ENCODE results near the gene COBL.

The COBL gene

GRCh38 chr7:51260516-51260915 is 56.1 kb downstream of the COBL start:
- H3K4me3 ChIP-seq (replicated peaks; ENCODE audit: low read depth, low read length): no peak overlapping the region
- TF ChIP-seq CTCF (IDR thresholded peaks at IDR 0.05; ENCODE audit: low read depth, low read length, missing control alignments): no peak
- DNase-seq (ENCODE audit: extremely low read depth, low read depth): no peak

- no peak for TF ChIP-seq CTCF (IDR thresholded peaks at IDR 0.05; ENCODE audit: low read depth, low read length, missing control alignments)
- no peak for DNase-seq (ENCODE audit: extremely low read depth, low read depth)
- H3K4me3 ChIP-seq (replicated peaks; ENCODE audit: low read depth, low read length): no peak overlapping the region
Observed at GRCh38 chr7:51259766-51260165, 56.8 kb downstream of the COBL start.

DNA sequence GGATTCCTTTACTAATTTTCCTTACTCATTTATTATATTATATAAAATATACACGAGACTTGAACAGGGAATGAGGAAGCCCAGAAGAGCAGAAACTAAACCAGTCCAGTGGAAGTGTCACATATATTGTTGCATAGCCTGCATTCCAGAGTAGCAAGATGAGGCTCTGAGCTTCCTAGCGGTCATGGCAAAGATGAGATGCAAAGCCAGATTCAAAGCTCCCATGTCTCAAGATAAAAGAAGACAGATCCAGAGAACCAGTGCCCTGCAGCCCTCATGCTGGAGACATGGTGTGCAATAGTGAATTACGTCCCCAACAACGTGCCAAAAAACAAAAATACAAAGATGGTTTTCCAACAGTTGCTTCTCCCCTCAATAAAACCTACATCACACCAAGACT is 59.7 kb downstream of the COBL start:
- TF ChIP-seq CTCF (IDR thresholded peaks at IDR 0.05; ENCODE audit: low read depth, low read length, missing control alignments): no peak
- no peak for DNase-seq (ENCODE audit: extremely low read depth, low read depth)

GRCh38 chr7:51256209-51256781 is 60.3 kb downstream of the COBL start:
- no peak overlapping the region for H3K4me3 ChIP-seq (replicated peaks; ENCODE audit: low read depth, low read length)
- no peak for TF ChIP-seq CTCF (IDR thresholded peaks at IDR 0.05; ENCODE audit: low read depth, low read length, missing control alignments)
- no peak for DNase-seq (ENCODE audit: extremely low read depth, low read depth)

More for the DNA sequence above, 59.7 kb downstream of the COBL start:
- H3K4me3 ChIP-seq (replicated peaks; ENCODE audit: low read depth, low read length): no peak overlapping the region

DNA sequence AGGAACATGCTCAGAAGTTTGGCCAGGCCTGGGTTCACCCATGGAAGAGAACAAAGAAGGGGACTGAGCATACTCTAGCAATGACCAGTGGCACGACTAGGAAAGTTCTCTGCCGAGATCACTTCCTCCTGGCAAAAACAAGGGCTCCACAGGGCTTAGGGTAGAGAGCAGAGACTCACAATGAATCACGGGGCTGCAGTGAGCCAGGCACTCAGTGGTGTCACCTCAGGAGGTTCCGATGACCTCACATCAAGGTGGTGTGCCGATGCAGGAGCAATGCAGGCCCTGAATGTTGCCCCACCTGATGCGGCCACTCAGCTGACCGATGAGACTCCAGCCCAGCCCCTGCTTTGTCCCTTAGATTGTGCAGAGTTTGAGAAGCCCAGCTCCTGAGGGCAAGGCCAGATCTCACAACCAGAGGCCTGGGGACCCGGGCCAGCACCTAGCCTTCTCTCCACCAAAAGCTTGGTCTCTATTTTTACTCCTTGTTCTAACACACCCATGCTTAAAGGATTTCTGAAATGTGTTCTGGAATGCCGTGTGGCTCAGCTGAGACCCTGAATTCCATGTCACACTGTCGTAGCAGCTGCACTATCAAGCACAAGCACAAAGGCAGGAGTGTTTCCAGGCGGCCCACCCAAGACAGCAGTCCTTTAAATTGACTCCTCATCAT is 60.9 kb downstream of the COBL start:
- H3K4me3 ChIP-seq (replicated peaks; ENCODE audit: low read depth, low read length): no peak overlapping the region
- no peak for TF ChIP-seq CTCF (IDR thresholded peaks at IDR 0.05; ENCODE audit: low read depth, low read length, missing control alignments)
- no peak for DNase-seq (ENCODE audit: extremely low read depth, low read depth)

GRCh38 chr7:51255036-51255435 is 61.6 kb downstream of the COBL start:
- DNase-seq (ENCODE audit: extremely low read depth, low read depth): no peak
- TF ChIP-seq CTCF (IDR thresholded peaks at IDR 0.05; ENCODE audit: low read depth, low read length, missing control alignments): no peak
- no peak overlapping the region for H3K4me3 ChIP-seq (replicated peaks; ENCODE audit: low read depth, low read length)

All from HFF-Myc (cell line).